Subcutaneous abdominal adipose tissue (tissue), 5 donors: Measurements from ENCODE around the gene MAP3K19.
"Not testable (repeated sequence)": the region's sequence is repeated elsewhere in the genome, so short reads cannot be mapped to it uniquely, and the experiment has no call there.

Source experiments
- H3K27ac ChIP-seq: one replicate; pipeline ENCODE4 v1.7.0; 2013; ENCODE audit warnings: low read depth, mild to moderate bottlenecking, inconsistent platforms, low read length, moderate library complexity
- H3K27me3 ChIP-seq, 5 donors: one replicate each; pipeline ENCODE4 v1.7.0; 2013; ENCODE audit warnings: low read length in 5 of 5, inconsistent platforms in 1 of 5; ENCODE audit not compliant: control insufficient read depth in 5 of 5, insufficient read depth in 4 of 5
- H3K36me3 ChIP-seq, 5 donors: one replicate each; pipeline ENCODE4 v1.7.0; 2013; ENCODE audit warnings: low read length in 5 of 5; ENCODE audit not compliant: control insufficient read depth in 5 of 5, insufficient read depth in 5 of 5
- H3K4me1 ChIP-seq, 5 donors: one replicate each; pipeline ENCODE4 v1.7.0; 2013; ENCODE audit warnings: low read length in 5 of 5, mild to moderate bottlenecking in 3 of 5, moderate library complexity in 1 of 5; ENCODE audit not compliant: control insufficient read depth in 5 of 5, insufficient read depth in 5 of 5
- H3K4me3 ChIP-seq, 5 donors: one replicate each; pipeline ENCODE4 v1.7.0; 2013; ENCODE audit warnings: low read length in 5 of 5, low read depth in 1 of 5
- H3K9ac ChIP-seq, 5 donors: one replicate each; pipeline ENCODE4 v1.7.0; 2013; ENCODE audit warnings: low read length in 5 of 5, mild to moderate bottlenecking in 4 of 5, moderate library complexity in 3 of 5
- H3K9me3 ChIP-seq, 5 donors: one replicate each; pipeline ENCODE4 v1.7.0; 2013; ENCODE audit warnings: low read length in 5 of 5; ENCODE audit not compliant: control insufficient read depth in 5 of 5
- donor health status: healthy.
- donor health status: healthy.
- donor health status: healthy.
- donor health status: healthy.
- donor health status: healthy.

Gene MAP3K19

GRCh38 chr2:134999521-134999920 lies 47.7 kb downstream of the MAP3K19 start:
- Histone ChIP-seq H3K36me3 (no peaks in the 10 kb centered on the region), H3K9me3 (no peaks in the 10 kb centered on the region), H3K9ac (no peak overlapping the region), H3K4me3 (no peak overlapping the region), H3K27me3 (peaks cover 0 to 3% (median 2%) of the 10 kb centered on the region in 5 donors), H3K27ac (no peak overlapping the region), H3K4me1 (peaks cover 0 to 4% (median 2%) of the 10 kb centered on the region in 5 donors)

GRCh38 chr2:134988994-134989605 lies 58.1 kb downstream of the MAP3K19 start:
- Histone ChIP-seq H3K36me3 (no peaks in the 10 kb centered on the region), H3K4me1 (no peaks in the 10 kb centered on the region), H3K27me3 (no peaks in the 10 kb centered on the region), H3K4me3 (no peak overlapping the region), H3K27ac (no peak overlapping the region), H3K9me3 (no peaks in the 10 kb centered on the region), H3K9ac (no peak overlapping the region)

GRCh38 chr2:134985061-134985460 lies 62.2 kb downstream of the MAP3K19 start:
- no peaks in the 10 kb centered on the region for H3K4me1 ChIP-seq
- no peaks in the 10 kb centered on the region for H3K36me3 ChIP-seq
- H3K27ac ChIP-seq: no peak overlapping the region
- H3K27me3 ChIP-seq: no peaks in the 10 kb centered on the region
- H3K4me3 ChIP-seq: no peak overlapping the region
- H3K9me3 ChIP-seq: no peaks in the 10 kb centered on the region
- H3K9ac ChIP-seq: no peak overlapping the region

- Histone ChIP-seq H3K9me3 (no peaks in the 10 kb centered on the region), H3K36me3 (no peaks in the 10 kb centered on the region), H3K4me3 (no peak overlapping the region), H3K4me1 (no peaks in the 10 kb centered on the region), H3K9ac (no peak overlapping the region), H3K27ac (no peak overlapping the region), H3K27me3 (no peaks in the 10 kb centered on the region)
These were observed 64.6 kb downstream of the MAP3K19 start for GRCh38 chr2:134982603-134983002.

- Histone ChIP-seq H3K27me3 (no peaks in the 10 kb centered on the region), H3K9ac (no peak overlapping the region), H3K4me1 (peaks cover 0 to 5% (median 3%) of the 10 kb centered on the region in 5 donors), H3K36me3 (no peaks in the 10 kb centered on the region), H3K4me3 (no peak overlapping the region), H3K9me3 (peaks cover 0 to 1% (median 0%) of the 10 kb centered on the region in 5 donors), H3K27ac (no peak overlapping the region)
These were observed 66.6 kb downstream of the MAP3K19 start for GRCh38 chr2:134980639-134981038.

DNA sequence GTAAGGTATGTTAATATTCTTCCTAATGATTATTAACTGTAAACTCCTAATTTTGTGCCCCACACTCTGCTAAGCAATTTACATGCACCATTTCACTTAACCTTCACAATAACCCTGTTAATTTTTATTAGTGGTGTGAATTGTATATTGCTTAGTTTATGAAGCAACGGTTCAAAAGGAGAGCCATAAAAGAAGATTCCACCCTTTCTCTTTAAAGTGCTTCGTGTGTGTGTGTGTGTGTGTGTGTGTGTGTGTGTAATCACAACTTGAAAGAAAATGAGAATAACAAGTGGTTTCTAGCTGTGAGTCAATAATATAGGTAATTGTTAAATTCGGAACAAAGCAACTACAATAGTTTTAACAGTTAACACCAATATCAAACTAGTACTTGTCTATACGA lies 68.0 kb downstream of the MAP3K19 start:
- Histone ChIP-seq H3K9me3 (peaks cover 0 to 10% (median 0%) of the 10 kb centered on the region in 5 donors), H3K27me3 (no peaks in the 10 kb centered on the region), H3K36me3 (no peaks in the 10 kb centered on the region), H3K4me3 (no peak overlapping the region), H3K27ac (no peak overlapping the region), H3K4me1 (peaks cover 0 to 5% (median 3%) of the 10 kb centered on the region in 5 donors), H3K9ac (no peak overlapping the region)

- H3K36me3 ChIP-seq, H3K9ac ChIP-seq: not testable (repeated sequence)
- H3K9me3 ChIP-seq: peaks cover 0 to 12% (median 5%) of the 10 kb centered on the region in 5 donors
These were observed 70.1 kb downstream of the MAP3K19 start for GRCh38 chr2:134977104-134977503.

GRCh38 chr2:134976074-134976702 lies 71.1 kb downstream of the MAP3K19 start:
- Histone ChIP-seq H3K27me3 (no peaks in the 10 kb centered on the region), H3K4me1 (peaks cover 0 to 5% (median 3%) of the 10 kb centered on the region in 5 donors), H3K9ac (no peak overlapping the region), H3K9me3 (peaks cover 0 to 12% (median 5%) of the 10 kb centered on the region in 5 donors), H3K36me3 (no peaks in the 10 kb centered on the region), H3K27ac (no peak overlapping the region), H3K4me3 (no peak overlapping the region)

More at GRCh38 chr2:134977104-134977503, 70.1 kb downstream of the MAP3K19 start:
- H3K4me3 ChIP-seq, H3K27ac ChIP-seq, H3K4me1 ChIP-seq, H3K27me3 ChIP-seq: not testable (repeated sequence)

- no peaks in the 10 kb centered on the region for H3K27me3 ChIP-seq
- H3K27ac ChIP-seq: no peak overlapping the region
- H3K36me3 ChIP-seq: no peaks in the 10 kb centered on the region
- H3K9me3 ChIP-seq: peaks cover 0 to 12% (median 5%) of the 10 kb centered on the region in 5 donors
- no peak overlapping the region for H3K9ac ChIP-seq
- peaks cover 0 to 5% (median 3%) of the 10 kb centered on the region in 5 donors for H3K4me1 ChIP-seq
- H3K4me3 ChIP-seq: no peak overlapping the region
These were observed 71.8 kb downstream of the MAP3K19 start for GRCh38 chr2:134975281-134976009.
